KOPT-K1 (cell line): ENCODE data around the gene TMEM250.
"Not testable (repeated sequence)": the region's sequence is repeated elsewhere in the genome, so short reads cannot be mapped to it uniquely, and the experiment has no call there.

Experiments
- H3K27ac ChIP-seq: fragments of 200-600 bp; sonication (generic); 2 replicates; pipeline ENCODE4 v1.5.1; 2016; ENCODE audit warnings: antibody characterized with exemption, mild to moderate bottlenecking, low read depth, low read length; ENCODE audit not compliant: poor library complexity, severe bottlenecking
- H3K36me3 ChIP-seq: fragments of 200-600 bp; sonication (generic); 2 replicates; pipeline ENCODE4 v1.5.1; 2017; ENCODE audit warnings: antibody characterized with exemption, mild to moderate bottlenecking, low read length, moderate library complexity; ENCODE audit not compliant: insufficient read depth
- H3K9me3 ChIP-seq: fragments of 200-600 bp; sonication (generic); 2 replicates; pipeline ENCODE4 v1.5.1; 2017; ENCODE audit warnings: antibody characterized with exemption, low read length, mild to moderate bottlenecking; ENCODE audit not compliant: insufficient read depth, poor library complexity, severe bottlenecking

Gene TMEM250

DNA sequence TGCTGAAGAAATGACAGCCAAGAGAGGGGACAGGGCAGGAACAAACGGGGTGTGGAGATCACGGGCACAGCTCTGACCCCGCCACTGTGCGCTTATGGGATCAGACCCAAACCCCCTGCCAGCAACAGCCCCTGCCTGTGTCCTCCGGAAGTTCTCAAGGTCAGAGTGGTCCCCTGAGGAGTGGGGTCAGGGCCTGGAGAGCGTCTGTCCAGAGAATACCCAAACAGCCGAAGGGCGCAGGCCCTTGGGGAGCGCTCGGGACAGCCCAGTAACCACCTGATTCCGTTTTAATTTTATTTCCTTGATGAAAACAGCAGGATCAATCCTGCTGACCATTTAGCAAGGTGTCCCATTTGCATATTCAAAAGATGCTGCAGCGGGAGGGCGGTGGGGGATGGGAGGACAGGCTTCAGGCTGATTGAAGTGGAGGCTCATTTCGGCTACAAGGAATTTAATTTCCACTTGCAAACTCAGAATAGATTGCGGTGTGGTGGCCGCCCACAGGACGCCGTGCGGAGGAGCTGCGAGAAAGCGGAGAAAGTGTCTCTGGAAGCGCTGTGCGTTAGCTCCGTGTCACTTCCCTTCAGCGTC is 32.6 kb upstream of the TMEM250 start:
- H3K27ac ChIP-seq = no peak overlapping the region
- no peaks in the 10 kb centered on the region for H3K36me3 ChIP-seq
- H3K9me3 ChIP-seq = no peaks in the 10 kb centered on the region

DNA sequence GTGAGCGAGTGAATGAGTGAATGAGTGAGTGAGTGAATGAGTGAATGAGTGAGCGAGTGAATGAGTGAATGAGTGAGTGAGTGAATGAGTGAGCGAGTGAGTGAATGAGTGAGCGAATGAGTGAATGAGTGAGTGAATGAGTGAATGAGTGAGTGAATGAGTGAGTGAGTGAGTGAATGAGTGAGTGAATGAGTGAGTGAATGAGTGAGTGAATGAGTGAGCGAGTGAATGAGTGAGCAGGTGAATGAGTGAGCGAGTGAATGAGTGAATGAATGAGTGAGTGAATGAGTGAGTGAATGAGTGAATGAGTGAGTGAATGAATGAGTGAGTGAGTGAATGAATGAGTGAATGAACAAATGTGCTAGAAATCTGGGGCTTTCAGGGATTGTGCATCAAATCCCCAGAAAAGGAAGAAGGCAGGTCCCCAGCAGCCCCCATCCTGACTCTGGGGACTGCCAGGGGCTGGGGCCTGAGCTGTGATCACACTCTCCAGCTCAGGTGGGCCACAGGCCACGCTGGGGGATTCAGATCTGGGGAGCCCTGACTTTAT is 32.1 kb upstream of the TMEM250 start:
- H3K27ac ChIP-seq, H3K9me3 ChIP-seq, H3K36me3 ChIP-seq: not testable (repeated sequence)

DNA sequence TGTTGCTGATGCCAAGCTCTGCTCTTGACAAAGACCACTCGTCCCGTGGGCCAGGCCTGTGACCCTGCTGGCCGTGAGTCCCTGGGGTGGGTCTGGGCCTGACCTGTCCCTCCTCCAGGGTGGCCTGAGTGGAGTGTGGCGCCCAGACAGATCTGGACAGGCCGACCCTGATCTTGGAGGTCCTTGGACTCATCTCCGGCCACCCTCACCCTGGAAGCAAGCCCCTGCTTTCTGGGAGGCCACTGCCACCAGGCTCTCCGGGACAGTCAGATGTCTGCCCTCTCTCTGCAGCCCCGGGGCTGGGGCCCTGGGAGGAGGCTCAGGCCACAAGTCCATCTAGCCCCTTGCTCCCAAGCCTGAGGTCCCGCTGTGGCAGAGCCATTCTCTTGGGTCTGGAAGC is 31.2 kb upstream of the TMEM250 start:
- Histone ChIP-seq H3K9me3 (no peaks in the 10 kb centered on the region), H3K36me3 (no peaks in the 10 kb centered on the region), H3K27ac (no peak overlapping the region)

DNA sequence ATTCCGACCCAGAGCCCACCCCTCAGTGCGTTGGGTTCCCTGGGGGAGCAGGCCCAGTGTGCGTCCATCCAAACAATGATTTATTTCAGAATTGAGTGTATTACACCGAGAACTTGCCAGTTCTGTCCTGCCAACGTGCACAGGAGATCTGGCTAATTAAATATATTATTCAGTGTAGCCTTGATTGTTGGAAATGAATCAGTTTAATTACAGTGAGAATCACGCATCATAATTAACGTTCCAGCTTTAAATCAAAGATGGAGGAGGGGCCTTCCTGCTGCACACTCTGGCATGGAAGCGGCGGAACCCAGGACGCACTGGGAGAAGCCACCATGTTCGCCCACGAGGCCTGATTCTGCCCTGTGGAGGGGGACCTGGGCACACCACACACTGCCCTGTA is 30.7 kb upstream of the TMEM250 start:
- H3K27ac ChIP-seq = no peak overlapping the region
- no peaks in the 10 kb centered on the region for H3K9me3 ChIP-seq
- H3K36me3 ChIP-seq = no peaks in the 10 kb centered on the region

DNA sequence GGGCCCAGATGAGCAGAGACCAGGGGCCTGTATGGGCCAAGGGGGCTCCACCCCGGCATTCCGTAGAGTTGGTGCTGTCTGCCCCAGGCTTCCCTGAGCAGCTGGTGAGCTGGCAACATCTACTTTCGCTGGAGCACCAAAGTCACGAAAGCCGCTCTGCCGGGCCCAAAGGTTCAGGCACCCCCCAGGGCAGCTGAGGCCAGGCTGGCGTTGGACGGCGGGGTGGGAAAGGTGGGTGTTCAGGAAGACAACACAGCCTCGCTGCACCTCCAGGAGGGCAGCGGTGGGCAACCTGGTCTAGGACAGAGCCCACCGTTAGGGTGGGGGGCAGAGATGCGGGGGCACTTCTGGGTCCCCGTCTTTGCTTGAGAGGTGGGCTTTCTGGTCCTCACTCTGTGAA is 30.1 kb upstream of the TMEM250 start:
- H3K27ac ChIP-seq = no peak overlapping the region
- H3K36me3 ChIP-seq = no peaks in the 10 kb centered on the region
- no peaks in the 10 kb centered on the region for H3K9me3 ChIP-seq

DNA sequence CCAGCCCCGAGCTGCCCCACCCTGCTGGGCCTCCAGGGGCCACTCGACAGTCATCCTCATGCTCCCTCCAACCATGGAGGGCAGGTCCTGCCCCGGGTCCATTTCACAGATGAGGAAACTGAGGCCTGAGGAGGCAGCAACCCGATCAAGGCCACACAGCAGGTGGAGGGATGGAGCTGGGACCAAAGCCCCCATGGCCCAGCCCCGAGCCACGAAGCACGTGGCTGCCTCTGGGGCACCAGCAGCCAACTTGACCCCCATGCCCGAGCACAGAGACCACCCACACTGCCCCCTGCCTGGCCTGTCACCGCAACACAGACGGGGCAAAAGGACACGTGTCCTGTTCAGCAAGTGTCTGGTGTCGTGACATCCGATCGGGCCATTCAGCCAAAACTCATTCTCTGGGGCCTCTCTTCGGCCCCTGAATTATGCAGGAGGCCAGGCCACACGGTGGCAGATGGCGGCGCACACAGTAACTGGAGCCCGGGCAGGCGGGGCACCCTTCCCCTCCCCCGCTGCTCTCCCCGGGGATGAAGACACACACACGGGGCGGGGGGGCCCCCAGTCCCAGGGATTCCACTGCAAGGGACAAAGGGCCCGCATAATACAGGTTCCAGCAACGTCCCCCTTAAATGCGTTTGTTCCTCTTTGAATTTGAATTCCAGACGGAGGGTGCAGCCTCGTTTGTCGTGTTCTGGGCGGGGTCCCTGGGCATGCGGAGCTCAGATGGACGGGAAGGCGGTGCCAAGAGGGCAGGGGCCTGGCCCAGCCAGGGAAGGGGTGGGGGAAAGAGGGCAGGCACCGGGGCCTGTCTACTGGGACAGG is 29.4 kb upstream of the TMEM250 start:
- Histone ChIP-seq H3K27ac (no peak overlapping the region), H3K36me3 (no peaks in the 10 kb centered on the region), H3K9me3 (no peaks in the 10 kb centered on the region)

DNA sequence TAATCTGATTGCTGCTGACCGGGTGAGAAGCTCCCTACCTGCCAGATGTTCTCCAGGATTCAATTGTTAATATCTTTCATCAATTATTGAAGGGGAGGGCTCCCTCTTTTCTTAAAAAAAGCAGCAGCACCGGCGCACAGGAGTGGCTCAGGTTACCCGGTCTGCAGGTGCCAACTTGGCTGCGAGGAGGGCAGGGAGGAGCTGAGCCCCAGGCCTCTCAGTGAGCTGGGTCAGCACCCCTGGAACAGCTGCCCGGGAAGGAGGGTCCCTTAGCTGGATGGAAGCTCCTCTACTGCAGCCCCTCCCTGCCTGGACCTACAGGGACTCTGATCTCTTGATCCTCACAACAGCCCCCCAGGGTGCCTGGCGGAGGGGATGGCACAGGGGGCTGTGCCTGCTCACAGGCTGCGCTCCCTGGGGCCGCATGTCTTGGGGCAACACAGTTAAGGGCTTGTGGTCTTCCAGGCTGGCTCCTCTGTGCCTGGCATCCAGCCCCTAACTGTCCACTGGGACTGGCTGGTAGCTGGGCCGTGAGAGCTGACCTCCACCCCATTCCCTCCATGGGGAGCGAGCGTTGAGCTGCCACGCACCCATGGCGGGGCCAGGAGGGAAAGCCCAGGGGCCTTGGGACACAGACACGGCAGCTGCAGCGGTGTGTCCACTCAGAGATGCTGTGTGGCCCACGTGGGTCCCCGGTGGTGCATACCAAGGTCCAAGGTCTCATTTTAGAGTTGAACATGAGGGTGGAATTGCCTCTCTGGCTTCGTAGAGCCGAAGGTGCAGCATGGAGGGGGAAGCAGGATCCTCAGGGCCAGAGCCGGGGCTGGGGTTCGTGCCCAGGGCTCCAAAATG is 28.6 kb upstream of the TMEM250 start:
- no peak overlapping the region for H3K27ac ChIP-seq
- no peaks in the 10 kb centered on the region for H3K36me3 ChIP-seq
- H3K9me3 ChIP-seq = no peaks in the 10 kb centered on the region

DNA sequence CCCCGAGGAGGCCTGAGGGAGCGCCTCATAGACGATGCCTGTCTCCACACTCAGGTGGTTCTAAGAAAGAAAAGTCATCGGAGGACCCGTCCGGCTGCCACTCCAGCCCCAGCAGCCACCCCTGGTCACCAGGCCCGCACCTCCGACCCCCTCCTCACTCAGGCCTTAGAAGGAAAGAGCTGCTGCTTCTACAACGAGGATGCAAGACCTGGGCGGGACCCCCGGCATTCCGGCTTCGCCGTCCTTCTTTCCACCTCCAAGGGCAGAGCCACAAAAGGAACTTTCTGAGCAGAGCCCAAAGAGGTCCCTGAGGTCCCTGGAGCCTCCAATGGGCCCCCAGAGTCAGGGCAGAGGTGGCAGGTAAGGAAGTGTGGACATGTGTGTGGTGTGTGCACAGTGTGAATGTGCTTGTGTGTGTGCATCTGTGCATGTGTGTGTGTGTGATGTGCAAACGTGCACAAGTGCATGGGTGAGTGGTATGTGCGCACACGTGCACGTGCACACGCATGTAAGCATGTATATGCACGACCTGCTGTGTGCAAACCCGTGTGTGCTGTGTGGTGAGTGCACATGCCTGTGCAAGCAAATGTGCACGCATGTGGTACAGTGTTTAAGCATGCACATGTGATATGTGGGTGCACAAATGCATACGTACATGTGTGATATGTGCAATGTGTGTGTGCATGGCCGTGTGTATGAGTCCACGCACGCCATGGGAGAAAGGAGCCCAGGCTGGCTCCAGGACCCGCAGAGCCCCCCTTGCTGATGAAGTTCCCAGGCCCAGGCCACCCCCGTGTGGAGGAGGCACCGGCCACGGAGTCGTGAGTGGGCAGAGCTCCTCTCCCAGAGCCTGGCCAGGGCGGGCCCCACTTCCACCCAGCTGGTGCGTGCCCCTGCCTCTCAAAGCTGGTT is 27.7 kb upstream of the TMEM250 start:
- no peak overlapping the region for H3K27ac ChIP-seq

DNA sequence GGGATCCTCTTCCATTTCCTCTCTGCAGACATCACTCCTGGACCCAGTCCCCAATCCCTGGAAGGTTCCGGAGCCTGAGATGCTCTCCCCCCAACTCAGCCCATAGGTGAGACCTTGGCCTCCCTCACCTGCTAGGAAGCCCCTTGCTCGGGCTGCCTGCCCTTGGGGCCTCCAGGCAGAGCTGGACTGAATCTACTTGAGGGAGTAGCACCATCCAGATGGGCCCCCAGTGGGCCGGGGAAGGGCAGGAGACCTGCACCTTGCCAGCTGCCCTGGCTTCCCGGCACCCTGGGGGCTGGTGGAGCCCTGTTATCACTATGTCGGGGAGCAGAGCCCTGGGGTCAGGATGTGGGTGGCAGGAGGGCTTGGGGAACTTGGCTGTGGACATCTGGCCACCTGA is 26.9 kb upstream of the TMEM250 start:
- no peak overlapping the region for H3K27ac ChIP-seq
- H3K36me3 ChIP-seq = no peaks in the 10 kb centered on the region
- H3K9me3 ChIP-seq = no peaks in the 10 kb centered on the region

More for the DNA sequence above, 27.7 kb upstream of the TMEM250 start:
- Histone ChIP-seq H3K36me3 (no peaks in the 10 kb centered on the region), H3K9me3 (no peaks in the 10 kb centered on the region)

DNA sequence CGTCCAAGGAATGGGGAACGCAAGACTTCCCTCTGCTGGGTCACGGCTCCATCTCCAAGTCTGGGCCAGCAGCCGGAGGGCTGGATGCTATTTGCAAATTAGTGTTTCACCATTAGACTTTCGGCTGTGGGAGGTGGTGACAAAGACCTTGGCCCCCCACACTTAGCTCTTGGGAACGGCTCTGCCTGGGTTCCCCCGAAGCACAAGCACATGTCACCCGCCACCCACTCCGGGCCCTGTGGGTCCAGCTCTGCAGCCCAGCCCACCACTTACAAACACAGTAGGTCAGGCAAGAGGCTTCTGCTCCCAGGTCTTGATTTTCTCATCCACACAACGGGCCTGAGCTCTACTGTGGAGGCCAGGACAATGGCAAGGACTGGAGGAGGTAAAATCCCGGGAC is 25.8 kb upstream of the TMEM250 start:
- no peak overlapping the region for H3K27ac ChIP-seq
- no peaks in the 10 kb centered on the region for H3K9me3 ChIP-seq

DNA sequence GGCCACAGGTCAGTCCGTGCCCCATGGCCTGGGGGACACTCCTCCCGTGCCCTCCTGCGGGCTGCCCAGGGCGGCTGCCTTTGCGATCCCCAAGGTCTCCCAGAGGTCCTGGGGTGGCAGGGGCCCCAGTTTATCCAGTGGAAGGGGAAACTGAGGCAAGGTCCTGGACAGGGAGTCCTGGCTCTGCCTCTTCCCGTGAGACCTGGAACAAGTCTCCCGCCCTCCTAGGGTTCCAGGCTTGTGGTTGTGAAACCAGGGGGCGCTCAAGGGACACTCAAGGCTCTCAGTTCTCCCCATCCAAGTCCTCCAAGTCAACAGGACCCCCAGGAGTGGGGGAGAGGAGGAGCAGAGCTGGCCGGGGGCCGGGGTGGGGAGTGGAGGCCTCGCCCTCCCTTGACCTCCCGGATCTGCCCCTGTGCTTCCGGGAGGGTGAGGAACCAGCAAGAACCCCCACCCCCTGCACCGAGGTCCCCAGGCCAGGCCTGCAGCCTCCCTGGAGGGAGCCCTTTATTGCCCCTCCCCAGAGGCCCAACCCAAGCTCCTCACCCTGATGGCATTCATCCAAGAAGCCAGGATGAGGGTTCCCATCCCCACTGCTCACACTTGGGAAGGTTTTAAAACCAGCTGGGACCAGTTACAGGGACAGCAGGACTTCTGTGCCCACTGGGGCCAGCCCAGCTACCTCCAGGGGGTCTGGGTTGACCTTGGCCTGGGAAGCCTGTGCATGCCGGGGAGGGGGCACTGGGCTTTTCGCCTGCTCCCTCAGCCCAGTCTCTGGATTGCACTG is 24.7 kb upstream of the TMEM250 start:
- H3K27ac ChIP-seq = no peak overlapping the region
- no peaks in the 10 kb centered on the region for H3K36me3 ChIP-seq
- no peaks in the 10 kb centered on the region for H3K9me3 ChIP-seq

More for the DNA sequence above, 25.8 kb upstream of the TMEM250 start:
- H3K36me3 ChIP-seq = no peaks in the 10 kb centered on the region

DNA sequence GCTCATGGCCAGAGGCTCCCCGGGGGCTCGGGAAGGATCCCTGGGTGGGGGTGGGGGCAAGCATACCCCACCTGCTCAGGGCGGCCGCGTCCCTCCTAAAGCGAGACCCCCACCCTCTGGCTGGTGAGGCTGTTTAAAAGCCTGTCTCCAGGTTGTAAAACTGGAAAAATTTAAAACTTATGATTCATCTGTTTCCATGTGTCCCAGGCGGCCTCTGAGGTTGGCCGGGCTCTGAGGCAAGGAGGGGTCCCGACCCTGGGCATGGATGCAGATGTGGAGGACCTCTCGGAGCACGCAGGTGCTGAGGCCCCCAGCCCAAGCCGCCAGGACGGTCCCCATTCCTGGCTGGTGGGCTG is 24.2 kb upstream of the TMEM250 start:
- H3K9me3 ChIP-seq = no peaks in the 10 kb centered on the region
- no peaks in the 10 kb centered on the region for H3K36me3 ChIP-seq
- H3K27ac ChIP-seq = no peak overlapping the region

DNA sequence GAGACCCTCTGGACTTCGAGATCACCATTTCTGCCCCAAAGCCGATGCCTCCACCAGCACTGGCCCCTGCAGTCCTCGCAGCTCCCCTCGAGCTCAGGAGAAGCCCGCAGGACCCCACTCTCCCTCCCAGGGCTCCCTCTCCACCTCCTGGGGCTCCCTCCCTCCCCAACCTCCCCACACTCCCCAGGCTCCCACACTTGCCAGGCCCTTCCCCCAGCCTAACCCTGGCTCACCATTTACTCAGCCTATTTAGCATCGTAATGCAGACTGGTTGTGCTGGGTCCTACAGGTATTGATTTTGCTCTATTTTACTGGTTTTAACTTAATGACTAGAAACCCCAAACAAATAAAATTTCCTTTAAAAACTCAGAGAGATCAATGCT is 23.7 kb upstream of the TMEM250 start:
- no peaks in the 10 kb centered on the region for H3K9me3 ChIP-seq
- no peaks in the 10 kb centered on the region for H3K36me3 ChIP-seq
- no peak overlapping the region for H3K27ac ChIP-seq
